ENCODE measurements around the gene TNFAIP8.

TNFAIP8 gene

DNA sequence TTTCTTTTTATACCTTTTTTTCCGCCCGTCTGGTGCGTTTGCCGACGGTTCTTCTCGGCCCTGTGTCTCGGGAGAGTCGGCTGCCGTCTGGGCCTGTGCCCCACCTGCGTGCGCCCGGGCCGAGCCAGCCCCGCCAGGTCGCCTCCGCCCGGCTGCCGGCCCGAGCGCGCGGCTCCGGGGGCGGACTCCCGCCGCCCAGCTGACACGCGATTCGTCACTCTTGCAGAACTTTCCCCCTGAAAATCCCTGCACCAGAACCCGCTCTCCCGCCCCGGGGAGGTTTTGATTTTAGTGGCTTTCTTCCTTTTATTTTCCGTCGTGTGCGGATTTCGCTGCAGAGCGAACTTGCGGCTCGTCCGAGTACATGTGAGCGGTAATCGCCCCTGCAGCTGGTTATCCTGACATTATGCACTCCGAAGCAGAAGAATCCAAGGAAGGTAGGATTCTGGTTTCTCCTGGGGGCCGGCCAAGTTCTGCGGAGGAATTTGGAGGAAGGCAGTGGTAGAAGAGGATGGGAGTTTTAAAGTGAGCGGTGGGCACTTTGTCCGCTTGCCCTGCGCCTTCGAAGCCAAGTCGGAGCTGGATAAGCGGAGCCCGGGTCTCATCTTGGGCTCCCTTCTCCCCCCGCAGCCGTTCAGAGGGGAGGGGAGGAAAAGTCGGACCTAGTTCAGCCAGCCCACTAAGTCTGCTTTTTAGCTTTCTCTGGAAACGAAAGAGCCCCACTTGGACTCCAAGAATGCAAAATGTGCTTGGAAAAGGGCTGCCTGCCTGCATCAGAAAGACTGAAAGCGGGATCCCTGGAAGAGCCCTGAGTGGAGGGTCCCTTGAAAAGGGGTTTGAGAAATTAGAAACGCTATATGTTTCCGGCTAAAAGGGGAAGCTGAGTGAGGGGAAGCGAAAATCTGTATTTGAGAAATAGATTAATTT is at the start of gene TNFAIP8:
TNFAIP8 (plus strand) TSS at position 335 of the 927 bp plus-strand sequence; CDS start at position 407, 72 bp downstream.
- DNase-seq, result peak; percentile 51

DNA sequence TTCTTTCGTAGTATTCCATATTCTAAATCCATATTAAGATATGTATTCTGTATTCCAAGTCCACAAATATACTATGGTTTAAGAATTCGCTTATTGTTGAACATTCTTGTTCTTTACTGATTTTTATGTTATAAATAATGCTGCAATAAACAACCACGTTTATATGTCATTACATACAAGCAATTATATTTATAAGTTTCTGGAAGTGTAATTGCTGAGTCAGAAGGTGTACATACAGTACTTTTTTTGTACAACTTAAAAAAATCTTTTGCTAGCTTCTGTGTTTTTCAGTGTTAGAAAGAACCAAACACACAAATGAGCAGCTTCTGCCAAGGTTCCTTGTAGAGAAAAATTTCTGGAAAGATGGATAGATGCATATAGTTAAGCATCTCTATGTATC is 48.6 kb upstream of the TNFAIP8 start:
- DNase-seq, result no peak

DNA sequence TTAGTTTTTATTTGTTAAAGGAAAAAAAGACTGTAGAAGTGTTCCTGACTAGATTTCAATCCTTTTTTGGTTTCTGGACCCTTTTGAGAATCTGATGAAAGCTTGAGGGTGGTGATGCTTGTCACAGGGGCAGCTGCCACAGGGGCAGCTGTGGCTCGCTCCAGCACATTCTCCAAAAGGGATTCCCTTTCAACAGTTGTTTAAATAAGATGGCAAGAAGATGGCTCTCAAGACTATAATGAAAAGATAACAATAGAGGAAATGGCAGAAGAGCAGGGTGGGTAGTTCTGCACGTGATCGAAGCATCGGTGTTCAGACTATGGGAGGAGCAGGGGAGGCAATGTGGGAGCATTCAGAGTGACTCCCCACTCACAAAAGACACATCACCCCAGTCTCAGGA is 46.5 kb upstream of the TNFAIP8 start:
- DNase-seq, result no peak

DNA sequence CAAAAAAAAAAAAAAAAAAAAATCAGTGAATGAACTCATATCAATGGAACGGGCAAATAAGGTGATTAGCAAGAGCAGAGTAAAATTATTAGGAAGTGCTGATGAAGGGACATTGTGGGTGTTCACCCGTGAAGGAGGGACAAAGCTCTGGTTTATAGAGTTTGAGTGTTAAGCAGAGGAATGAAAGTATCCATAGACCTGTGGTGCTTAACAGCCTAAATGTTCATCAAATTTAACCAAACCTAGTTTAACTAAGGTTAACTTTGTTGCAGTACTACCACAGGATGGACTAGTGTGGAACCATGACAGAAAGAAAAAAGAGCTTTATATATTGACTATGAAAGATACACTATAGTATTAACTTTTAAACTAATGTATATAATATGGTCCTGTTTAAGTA is 44.1 kb upstream of the TNFAIP8 start:
- no peak for DNase-seq

DNA sequence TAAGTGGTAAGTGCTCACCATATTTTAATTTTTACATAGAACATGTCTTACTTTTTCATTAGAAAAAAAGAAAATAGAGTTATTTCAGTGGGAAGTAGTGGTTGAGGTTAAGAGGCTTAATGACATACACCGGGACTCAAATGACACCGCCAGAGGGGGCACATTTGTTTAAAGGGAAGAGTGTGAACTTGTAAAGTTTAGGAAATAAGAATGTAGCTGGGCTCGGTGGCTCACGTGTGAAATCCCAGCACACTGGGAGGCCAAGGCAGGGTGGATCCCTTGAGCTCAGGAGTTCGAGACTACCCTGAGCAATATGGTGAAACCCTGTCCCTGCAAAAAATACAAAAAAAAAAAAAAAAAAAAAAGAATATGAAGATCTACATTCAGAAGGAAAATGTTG is 43.4 kb upstream of the TNFAIP8 start:
- no peak for DNase-seq

DNA sequence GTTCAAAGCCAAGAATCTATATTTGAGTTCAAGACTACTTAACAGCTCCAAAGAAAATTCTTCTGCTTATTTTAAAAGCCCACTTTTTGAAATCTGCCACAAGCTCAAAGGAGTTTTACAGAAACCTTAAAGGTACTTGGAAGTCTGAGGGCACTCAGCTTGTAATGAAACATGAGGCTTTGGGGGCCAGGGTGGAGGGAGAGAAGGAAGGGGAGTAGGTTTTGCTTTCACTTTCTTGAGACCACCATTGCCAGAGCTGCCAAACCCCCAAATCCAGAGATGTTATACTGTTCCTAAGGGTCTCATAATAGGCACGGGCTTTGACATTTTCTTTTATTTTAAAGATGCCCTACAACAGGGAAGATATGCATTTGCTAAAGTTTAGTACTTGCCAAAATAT is 42.6 kb upstream of the TNFAIP8 start:
- DNase-seq, result no peak

DNA sequence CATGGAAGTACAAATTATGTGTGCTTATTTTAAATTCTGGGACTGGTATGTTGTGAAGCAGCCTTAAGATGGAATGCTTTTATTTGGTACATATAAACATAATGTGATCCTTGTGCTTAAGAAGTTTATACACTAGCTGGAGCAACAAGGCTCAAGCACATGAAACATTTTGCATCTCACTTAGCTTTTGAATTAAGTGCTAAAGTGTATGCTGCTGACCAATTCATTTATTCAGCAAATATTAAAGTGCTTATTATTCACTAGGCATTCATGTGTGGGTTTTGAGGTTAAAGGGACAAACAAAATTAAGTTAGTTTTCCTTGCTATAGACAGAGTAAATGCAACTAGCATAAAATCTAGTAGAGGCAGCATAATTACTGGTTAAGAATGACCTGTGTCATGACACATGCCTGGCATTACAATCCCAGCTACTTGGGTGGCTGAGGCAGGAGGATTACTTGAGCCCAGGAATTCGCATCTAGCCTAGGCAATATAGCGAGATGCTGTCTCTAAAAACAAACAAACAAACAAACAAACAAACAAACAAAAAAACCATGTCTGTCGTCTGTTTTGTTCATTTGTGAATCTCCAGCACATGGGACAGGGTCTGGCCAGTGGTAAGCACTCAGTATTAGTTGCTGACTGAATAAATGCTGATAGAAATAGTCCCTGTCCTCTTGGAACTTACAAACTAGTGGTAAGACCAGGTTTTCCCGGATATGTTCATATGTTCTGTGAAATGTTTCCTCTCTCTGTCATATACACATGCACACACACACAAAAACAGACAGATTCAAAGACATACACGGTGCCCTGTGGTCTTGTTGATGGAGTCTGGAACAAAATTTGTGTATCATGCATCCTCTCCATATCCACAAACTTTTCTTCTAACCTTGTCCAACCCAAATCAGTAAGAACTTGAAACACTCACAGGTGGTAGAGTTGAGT is 41.9 kb upstream of the TNFAIP8 start:
- DNase-seq, result no peak

DNA sequence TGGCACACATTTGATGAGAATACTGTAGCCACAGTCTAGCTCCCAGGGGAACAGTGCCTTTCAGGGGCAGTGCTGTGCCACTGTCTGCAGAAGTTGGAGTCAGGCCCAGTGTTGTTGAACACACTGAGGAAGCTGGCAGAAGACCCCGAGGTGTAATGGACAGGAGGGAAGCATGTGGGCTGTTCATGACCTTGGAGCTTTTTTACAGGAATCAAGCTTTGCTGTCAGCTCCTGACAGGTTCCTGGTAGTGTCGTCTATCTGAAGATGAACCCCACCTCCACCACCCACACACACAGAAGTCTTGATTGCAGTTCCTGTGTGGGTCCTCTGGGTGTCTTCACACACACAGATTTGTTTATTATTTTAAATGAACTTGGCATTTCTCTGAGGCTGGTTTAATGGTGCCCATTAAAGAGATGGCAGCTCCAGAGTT is 40.3 kb upstream of the TNFAIP8 start:
- peak; percentile 82 for DNase-seq

DNA sequence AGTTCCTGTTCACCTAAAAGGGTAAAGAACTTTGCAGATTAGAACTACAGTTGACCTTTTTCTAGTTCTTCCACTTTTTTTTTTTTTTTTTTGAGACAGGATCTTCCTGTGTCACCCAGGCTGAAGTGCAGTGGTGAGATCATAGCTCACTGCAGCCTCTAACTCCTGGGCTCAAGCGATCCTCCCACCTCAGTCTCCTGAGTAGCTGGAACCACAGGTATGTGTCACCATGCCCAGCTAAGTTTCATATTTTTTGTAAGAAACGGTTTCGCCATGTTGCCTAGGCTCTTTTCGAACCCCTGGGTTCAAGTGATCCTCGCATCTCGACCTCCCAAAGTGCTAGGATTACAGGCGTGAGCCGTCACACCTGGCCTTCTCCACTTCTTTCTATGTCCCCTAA is 39.7 kb upstream of the TNFAIP8 start:
- peak; percentile 40 for DNase-seq

DNA sequence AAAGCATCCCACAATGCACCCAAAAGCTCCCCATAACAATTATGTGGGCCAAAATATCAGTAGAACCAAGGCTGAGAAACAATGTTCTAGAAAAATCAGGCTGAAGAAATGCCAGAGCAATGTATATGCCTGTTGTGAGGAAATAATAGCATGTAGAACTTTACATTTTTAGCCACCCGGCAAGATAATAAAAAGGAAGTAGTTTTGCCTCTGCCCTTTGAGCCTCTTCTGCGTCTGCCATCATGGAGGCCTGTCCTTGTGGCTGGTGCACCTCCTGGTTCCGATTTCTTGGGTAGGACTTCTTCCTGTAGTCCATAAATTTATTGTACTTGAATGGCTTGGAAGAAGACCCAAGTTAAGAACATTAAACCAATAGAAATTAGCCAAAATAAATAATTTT is 38.9 kb upstream of the TNFAIP8 start:
- DNase-seq, result no peak

DNA sequence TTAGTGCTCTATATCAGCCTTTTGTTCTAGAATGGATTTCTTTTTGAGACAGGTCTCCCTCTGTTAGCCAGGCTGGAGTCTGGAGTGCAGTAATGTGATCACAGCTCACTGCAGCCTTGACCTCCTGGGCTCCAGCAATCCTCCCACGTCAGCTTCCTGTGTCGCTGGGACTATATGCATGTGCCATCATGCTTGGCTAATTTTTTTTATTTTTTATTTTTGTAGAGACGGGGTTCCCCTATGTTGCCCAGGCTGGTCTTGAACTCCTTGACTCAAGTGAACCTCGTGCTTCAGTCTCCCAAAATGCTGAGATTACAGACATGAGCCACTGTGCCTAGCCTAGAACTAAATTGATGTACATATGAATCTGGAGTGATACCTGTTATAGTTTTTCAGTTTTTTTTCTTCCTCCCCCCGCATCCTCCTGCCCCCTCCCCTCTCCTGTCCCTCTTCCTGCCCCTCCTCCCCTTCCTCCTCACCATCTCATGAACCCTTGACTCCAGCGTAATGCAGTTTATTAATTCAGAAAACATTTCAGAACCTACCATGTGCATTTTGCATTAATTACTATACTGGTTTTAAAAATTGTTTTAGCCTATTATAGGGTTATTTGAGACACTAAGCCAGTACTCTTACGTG is 37.4 kb upstream of the TNFAIP8 start:
- DNase-seq, result peak; percentile 58

DNA sequence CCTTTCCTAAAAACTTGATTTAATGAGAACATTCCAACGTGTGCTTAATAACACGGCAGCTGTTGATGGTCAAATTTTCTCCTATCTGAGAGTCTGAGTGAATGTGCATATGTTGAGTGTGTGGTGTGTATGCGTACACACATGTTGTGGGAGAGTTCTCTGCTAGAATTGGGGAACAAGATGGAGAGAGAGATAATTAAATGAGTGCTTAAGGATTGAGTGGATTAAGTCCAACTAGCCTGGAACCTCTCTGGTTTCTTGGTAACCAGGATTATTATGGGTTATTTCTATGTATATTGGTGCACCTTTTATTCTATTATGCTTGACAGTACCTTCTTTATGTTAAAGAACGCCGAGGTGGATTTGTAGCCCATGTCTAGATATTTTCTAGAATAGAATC is 36.4 kb upstream of the TNFAIP8 start:
- no peak for DNase-seq

DNA sequence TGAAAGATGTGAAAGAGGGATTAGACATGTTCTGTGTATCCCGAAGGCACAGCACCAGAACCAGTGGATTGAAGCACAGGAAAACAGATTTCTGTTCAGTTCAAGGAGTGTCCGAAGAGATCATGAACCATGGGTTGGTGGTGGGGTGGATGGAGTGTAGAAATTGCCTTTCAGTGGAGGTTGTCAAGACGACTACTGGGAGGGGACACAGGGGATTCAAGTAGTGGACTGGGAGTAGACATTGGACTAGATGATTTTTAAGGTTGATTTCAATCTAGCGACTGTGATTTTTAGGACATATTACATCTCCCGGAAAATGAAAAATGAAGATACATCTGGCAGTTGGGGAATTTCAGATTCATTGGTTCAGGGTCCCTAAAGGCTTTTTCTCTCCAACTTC is 35.9 kb upstream of the TNFAIP8 start:
- no peak for DNase-seq

DNA sequence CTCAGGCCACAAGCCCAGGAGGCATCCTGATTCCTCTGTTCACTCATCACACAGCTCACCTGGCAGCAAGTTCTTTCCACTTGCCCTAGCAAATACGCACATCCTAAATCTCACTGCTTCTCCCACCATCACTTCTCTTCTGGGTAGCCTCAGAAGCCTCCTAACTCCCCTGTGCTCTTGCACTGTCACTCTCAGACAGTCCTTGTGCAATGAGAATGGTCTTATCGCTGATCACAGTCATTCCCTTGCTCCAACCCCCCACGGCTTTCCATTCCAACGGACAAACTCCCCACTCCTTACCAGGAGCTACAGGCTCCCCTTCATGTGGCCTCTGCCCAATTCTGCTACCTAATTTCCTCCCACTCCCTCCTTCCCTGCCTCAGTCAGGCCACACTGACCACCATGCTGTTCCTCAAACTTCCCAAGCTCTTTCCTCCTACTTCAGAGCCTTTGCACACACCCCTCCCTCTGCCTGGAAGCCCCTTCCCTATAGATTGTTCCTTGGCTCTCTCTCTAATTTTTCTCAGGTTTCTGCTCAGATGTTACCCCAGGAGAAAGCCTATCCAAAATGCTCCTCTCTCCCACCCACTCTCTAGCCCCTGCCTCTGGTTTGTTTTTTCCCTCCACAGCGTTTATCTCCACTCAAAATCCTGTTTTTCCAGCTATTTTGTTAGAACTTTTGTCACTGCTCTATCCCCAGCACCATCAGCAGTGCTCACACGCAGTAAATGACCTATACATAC is 34.1 kb upstream of the TNFAIP8 start:
- DNase-seq, result no peak

DNA sequence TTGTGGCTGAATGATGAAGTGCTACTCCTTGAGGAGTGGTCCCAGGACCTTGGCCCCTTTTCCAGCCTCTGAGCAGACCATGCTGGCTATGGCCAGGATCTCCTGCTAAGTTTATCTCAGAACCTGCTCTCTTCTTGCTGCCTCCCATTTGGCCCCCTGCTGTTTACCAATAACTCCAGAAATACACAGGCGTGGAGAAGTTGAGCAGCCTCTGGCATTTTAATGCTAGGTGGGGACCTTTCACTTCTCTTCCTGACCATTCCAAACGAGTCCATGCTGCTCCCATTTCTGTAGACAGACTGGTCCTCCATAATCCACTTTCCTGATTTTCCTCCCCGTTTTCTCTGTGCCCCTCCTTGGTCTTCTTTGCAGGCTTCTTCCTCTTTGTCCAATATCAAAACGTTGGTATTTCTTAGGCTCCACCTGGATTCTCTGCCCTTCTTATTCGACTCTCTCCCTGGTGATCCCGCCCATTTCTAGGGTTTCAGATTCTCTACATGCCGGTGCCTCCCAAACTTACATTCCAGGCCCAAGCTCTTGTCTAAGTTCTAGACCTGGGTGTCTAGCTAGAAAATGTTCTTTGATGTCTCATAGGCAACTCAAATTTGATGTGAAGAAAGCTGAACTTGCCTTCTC is 33.4 kb upstream of the TNFAIP8 start:
- no peak for DNase-seq

DNA sequence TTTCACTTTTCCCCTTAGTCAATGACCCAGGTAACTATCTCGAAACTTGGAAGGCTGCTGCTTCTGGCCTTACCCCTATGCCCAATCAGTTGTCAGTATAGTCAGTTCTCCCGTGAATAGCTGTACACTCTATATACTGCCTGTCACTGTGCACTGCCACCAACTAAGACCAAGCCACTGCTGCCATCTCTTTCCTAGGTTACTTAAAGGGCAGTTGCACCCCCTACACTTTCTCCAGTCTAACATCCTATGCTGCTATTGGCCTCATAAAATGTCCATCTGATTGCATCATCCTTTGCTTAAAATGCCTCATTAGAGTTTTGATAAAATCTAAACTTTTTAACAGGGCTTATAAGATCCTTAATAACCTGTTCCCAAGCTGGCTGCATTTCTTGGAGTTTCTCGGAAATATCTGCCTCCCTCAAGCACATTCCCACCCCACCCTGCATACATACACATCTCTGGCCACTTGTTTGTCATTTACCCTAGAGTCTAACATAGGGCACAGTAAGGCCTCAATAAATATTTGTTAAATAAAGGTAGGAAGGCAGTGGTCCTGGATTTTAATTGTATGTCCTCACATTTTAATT is 32.8 kb upstream of the TNFAIP8 start:
- no peak for DNase-seq

DNA sequence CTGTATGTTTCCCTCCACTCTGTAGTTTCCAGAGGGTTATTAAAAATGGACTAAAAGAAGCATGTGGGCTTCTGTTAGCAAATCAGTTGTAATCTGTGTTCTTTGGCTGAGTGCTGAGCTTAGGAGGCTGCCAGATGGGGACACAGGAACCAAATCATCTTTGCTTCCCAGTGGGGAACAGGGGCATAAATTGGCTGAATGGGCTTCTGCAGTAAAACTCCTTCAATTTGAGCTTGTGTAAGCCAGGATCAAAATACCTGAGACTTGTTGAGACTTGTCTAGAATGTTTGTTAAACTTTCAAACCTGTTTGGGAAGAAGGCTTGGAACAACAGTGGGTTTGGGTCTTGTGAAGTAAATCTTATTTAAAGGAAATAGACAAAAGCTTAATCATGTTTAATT is 32.2 kb upstream of the TNFAIP8 start:
- DNase-seq, result no peak

DNA sequence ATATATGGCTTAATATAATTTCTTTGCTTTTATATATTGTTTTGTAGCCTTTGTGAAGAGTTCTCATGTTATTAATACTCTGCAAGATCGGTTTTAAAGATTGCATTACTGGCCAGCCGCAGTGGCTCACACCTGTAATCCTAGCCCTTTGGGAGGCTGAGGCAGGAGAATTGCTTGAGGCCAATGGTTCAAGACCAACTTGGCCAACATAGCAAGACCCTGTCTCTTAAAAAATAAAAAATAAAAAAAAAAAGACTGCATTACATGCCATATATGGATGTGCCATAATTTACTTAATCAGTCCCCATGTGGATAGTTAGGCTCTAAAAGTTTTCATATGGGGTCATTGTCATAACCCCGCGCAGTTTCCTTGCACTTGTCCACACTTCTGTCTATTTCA is 31.0 kb upstream of the TNFAIP8 start:
- DNase-seq, result no peak

DNA sequence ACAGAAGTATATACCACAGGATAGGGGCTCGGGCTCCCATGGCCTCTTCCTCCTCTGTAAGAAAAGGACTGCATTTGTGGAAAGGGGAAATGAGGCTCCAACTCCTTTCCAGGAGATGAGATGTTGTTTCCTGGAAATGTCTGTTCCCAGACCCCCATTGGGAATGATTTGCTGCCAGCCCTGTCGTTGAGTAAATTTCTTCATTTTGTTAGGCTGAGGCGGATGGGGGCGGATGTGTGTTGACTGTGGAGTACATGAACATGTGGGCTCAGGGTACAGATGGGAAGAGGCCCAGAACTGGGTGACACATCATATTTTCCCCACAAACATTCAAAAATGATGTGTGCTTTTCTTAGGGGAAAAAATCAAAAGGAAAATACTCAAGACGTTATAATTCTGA is 28.8 kb upstream of the TNFAIP8 start:
- DNase-seq, result peak; percentile 29

DNA sequence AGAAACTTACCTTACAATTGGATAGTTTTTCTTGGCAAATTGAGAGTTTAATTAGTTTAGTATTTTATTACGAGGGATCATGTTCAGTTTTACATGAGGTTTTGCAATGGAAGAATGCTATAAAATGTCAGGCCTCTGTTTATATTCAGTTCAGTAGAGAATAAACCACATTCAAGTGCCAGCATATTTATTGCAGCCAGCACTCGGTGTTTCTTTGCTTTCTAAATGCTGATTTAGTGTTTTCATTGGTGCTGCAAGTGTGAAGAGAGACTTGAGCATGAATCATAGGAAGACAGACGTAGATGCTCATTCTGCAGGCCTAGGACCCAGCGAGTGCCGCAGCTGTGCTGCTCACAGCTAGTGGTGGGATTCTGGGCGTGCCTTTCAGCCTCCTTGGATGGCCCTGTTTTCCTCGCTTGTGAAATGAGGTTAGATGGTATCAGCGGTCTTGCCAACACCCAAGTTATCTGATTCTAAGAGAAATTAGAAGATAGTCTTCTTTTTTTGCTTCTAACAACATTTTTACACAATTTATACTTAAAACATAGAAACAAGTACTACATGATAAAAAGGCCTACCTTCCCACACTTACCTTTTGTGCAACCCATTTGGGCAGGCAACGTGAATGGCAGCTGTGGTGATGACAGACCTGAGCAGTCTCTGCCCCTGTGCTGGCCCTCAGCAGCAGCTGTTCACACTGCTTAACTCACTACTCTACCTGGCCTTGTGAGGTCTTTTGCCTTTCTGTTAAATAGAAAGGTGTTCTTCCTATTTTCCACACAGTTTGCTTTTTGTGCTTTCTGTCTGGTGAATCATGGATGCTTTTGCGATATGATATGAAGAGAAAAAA is 26.8 kb upstream of the TNFAIP8 start:
- peak; percentile 68 for DNase-seq

DNA sequence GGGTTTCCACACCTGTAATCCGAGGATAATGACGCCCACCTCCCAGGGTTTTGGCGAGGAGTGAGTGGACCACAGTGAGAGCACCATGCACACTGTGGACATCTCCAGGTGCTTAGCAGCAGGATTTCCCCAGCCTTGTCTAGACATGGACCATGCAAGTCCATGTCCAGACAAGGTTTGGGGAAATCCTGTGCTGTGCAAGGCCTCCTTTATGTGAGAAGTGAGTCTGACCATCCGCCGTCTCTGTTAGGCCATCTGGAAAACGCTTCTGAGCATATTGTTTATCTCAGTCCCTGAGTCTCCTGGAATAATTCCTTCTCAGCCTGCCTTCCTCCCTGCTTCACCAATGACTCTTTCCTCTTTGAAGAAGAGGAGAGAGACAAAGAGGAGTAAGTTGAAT is 26.2 kb upstream of the TNFAIP8 start:
- DNase-seq, result no peak
